HG02571 (cell line): ENCODE data around the gene CCDC92.

Source experiments
- ATAC-seq: cut with Tn5 transposase; IDR thresholded peaks from one replicate; pipeline ENCODE4 v1.9.1; 2021; ENCODE audit warnings: mild to moderate bottlenecking, moderate library complexity; ENCODE audit not compliant: unreplicated experiment

The CCDC92 gene

GRCh38 chr12:123937707-123938591, 34.7 kb downstream of the CCDC92 start:
- ATAC-seq, result no peak

GRCh38 chr12:123936956-123937706, 35.5 kb downstream of the CCDC92 start:
- ATAC-seq, result no peak

- no peak for ATAC-seq
Observed at GRCh38 chr12:123936471-123936870, 36.2 kb downstream of the CCDC92 start.

- no peak for ATAC-seq
Observed at GRCh38 chr12:123935956-123936355, 36.7 kb downstream of the CCDC92 start.

GRCh38 chr12:123934829-123935228, 37.8 kb downstream of the CCDC92 start:
- ATAC-seq, result no peak

- no peak for ATAC-seq
Observed at GRCh38 chr12:123934016-123934620, 38.5 kb downstream of the CCDC92 start.

GRCh38 chr12:123933214-123933613, 39.4 kb downstream of the CCDC92 start:
- ATAC-seq, result no peak

- no peak for ATAC-seq
Observed at GRCh38 chr12:123931686-123932321, 40.8 kb downstream of the CCDC92 start.

GRCh38 chr12:123929946-123930583, 42.6 kb downstream of the CCDC92 start:
- no peak for ATAC-seq

- ATAC-seq, result no peak
Observed at GRCh38 chr12:123928897-123929296, 43.7 kb downstream of the CCDC92 start.

- ATAC-seq, result no peak
Observed at GRCh38 chr12:123928274-123928865, 44.3 kb downstream of the CCDC92 start.

GRCh38 chr12:123924539-123924938, 48.1 kb downstream of the CCDC92 start:
- no peak for ATAC-seq

- ATAC-seq, result no peak
Observed at GRCh38 chr12:123923927-123924326, 48.7 kb downstream of the CCDC92 start.

GRCh38 chr12:123923038-123923437, 49.6 kb downstream of the CCDC92 start:
- ATAC-seq, result no peak

- ATAC-seq, result no peak
Observed at GRCh38 chr12:123919980-123920360, 52.7 kb downstream of the CCDC92 start.

GRCh38 chr12:123917337-123917850, 55.2 kb downstream of the CCDC92 start:
- ATAC-seq, result no peak

- no peak for ATAC-seq
Observed at GRCh38 chr12:123916729-123917128, 55.9 kb downstream of the CCDC92 start.

GRCh38 chr12:123914726-123915333, 57.8 kb downstream of the CCDC92 start:
- no peak for ATAC-seq
